Esophagus (tissue), 2 donors: ENCODE data around the gene CCDC167. TPM values are rescaled to one million over a fixed set of nuclear protein-coding genes. Genes with fewer than 3 reads are reported as not detected.
A peak's percentile ranks its signal among the peaks of the same experiment; 100 is the strongest.
"Not testable (repeated sequence)": the region's sequence is repeated elsewhere in the genome, so short reads cannot be mapped to it uniquely, and the experiment has no call there.

Source experiments
- H3K27ac ChIP-seq, 2 donors: one replicate each; pipeline ENCODE4 v1.5.1; 2013; ENCODE audit warnings: low read depth in 2 of 2, mild to moderate bottlenecking in 2 of 2, inconsistent platforms in 1 of 2, low read length in 1 of 2, moderate library complexity in 1 of 2
- H3K27me3 ChIP-seq, 2 donors: one replicate each; pipeline ENCODE4 v1.6.1; 2013; ENCODE audit warnings: low read length in 2 of 2, control low read depth in 1 of 2, mild to moderate bottlenecking in 1 of 2; ENCODE audit not compliant: insufficient read depth in 2 of 2, control insufficient read depth in 1 of 2
- H3K36me3 ChIP-seq, 2 donors: one replicate each; pipeline ENCODE4 v1.6.1; 2013; ENCODE audit warnings: low read length in 1 of 2; ENCODE audit not compliant: control insufficient read depth in 2 of 2, insufficient read depth in 2 of 2
- H3K4me1 ChIP-seq, 2 donors: one replicate each; pipeline ENCODE4 v1.6.1; 2013; ENCODE audit warnings: low read length in 1 of 2; ENCODE audit not compliant: control insufficient read depth in 2 of 2, insufficient read depth in 2 of 2
- H3K4me3 ChIP-seq, 2 donors: one replicate each; pipeline ENCODE4 v1.5.1; 2013; ENCODE audit warnings: low read length in 2 of 2, mild to moderate bottlenecking in 2 of 2, low read depth in 1 of 2, moderate library complexity in 1 of 2
- H3K9me3 ChIP-seq, 2 donors: one replicate each; pipeline ENCODE4 v1.6.1; 2013; ENCODE audit warnings: mild to moderate bottlenecking in 2 of 2, low read depth in 1 of 2, low read length in 1 of 2, moderate library complexity in 1 of 2; ENCODE audit not compliant: control insufficient read depth in 2 of 2, insufficient read depth in 1 of 2
- WGBS, 2 donors: extraction: QIAGEN DNeasy Blood & Tissue Kit; methylation state at CpG; one replicate each; pipeline ENCODE4 v1.1.7; 2013; 5-methylcytosine and 5-hydroxymethylcytosine counted together
- polyA plus RNA-seq, 2 donors: library from polyadenylated mRNA; stranded (reverse); fragments of 200-250 nt; gene quantifications; one replicate each; pipeline ENCODE4 v1.2.3, GENCODE V29; 2013
- donor health status: healthy with polysubstance abuse.
- donor health status: Bipolar disorder and iron deficiency.

CCDC167 gene
- polyA plus RNA-seq, 2 donors, result 24.1 to 44.6 TPM

- H3K4me3 ChIP-seq, result no peak overlapping the region
- no peaks in the 10 kb centered on the region for H3K9me3 ChIP-seq
- no peak overlapping the region for H3K27ac ChIP-seq
- H3K27me3 ChIP-seq, result no peaks in the 10 kb centered on the region
- H3K4me1 ChIP-seq, result no peaks in the 10 kb centered on the region
- WGBS, 2 donors, result 80 to 83% methylated on average over 2 of the region's 2 CpGs
- peaks cover 17 to 25% of the 10 kb centered on the region in 2 donors for H3K36me3 ChIP-seq
Measured at GRCh38 chr6:37460805-37461204, 38.9 kb downstream of the CCDC167 start.

- Histone ChIP-seq H3K4me1 (no peaks in the 10 kb centered on the region), H3K4me3 (no peak overlapping the region), H3K9me3 (no peaks in the 10 kb centered on the region), H3K36me3 (peaks cover 17 to 26% of the 10 kb centered on the region in 2 donors), H3K27ac (no peak overlapping the region), H3K27me3 (no peaks in the 10 kb centered on the region)
- 93 to 94% methylated on average over 5 of the region's 5 CpGs for WGBS, 2 donors
Measured at GRCh38 chr6:37459981-37460800, 39.5 kb downstream of the CCDC167 start.

- Histone ChIP-seq H3K4me1 (no peaks in the 10 kb centered on the region), H3K27ac (no peak overlapping the region), H3K27me3 (no peaks in the 10 kb centered on the region), H3K9me3 (no peaks in the 10 kb centered on the region), H3K36me3 (peaks cover 6 to 21% of the 10 kb centered on the region in 2 donors), H3K4me3 (no peak overlapping the region)
- WGBS, 2 donors, result 42 to 58% methylated on average over 6 of the region's 6 CpGs
Measured at GRCh38 chr6:37456816-37457560, 42.7 kb downstream of the CCDC167 start.

- Histone ChIP-seq H3K9me3 (no peaks in the 10 kb centered on the region), H3K27me3 (no peaks in the 10 kb centered on the region), H3K27ac (no peak overlapping the region), H3K4me1 (no peaks in the 10 kb centered on the region), H3K36me3 (peaks cover 7 to 26% of the 10 kb centered on the region in 2 donors), H3K4me3 (no peak overlapping the region)
- 64 to 77% methylated on average over 6 of the region's 6 CpGs for WGBS, 2 donors
Measured at GRCh38 chr6:37456126-37456525, 43.6 kb downstream of the CCDC167 start.

- peaks cover 9 to 19% of the 10 kb centered on the region in 2 donors for H3K36me3 ChIP-seq
- no peaks in the 10 kb centered on the region for H3K4me1 ChIP-seq
- 83 to 86% methylated on average over 8 of the region's 8 CpGs for WGBS, 2 donors
- no peak overlapping the region for H3K4me3 ChIP-seq
- H3K9me3 ChIP-seq, result no peaks in the 10 kb centered on the region
- H3K27ac ChIP-seq, result no peak overlapping the region
- no peaks in the 10 kb centered on the region for H3K27me3 ChIP-seq
Measured at GRCh38 chr6:37454420-37455140, 45.1 kb downstream of the CCDC167 start.

GRCh38 chr6:37452522-37452921 is 47.2 kb downstream of the CCDC167 start:
- H3K4me1 ChIP-seq, result no peaks in the 10 kb centered on the region
- H3K27me3 ChIP-seq, result no peaks in the 10 kb centered on the region
- peaks cover 9 to 19% of the 10 kb centered on the region in 2 donors for H3K36me3 ChIP-seq
- 86 to 96% methylated on average over 3 of the region's 3 CpGs for whole genome bisulfite sequencing, 2 donors
- H3K27ac ChIP-seq, result no peak overlapping the region
- H3K4me3 ChIP-seq, result no peak overlapping the region
- H3K9me3 ChIP-seq, result no peaks in the 10 kb centered on the region

- 43 to 61% methylated on average over 2 of the region's 2 CpGs for WGBS, 2 donors
- H3K36me3 ChIP-seq, result peaks cover 10 to 24% of the 10 kb centered on the region in 2 donors
Measured at GRCh38 chr6:37451441-37452193, 48.1 kb downstream of the CCDC167 start.

GRCh38 chr6:37449984-37450383 is 49.7 kb downstream of the CCDC167 start:
- no peaks in the 10 kb centered on the region for H3K4me1 ChIP-seq
- H3K27me3 ChIP-seq, result no peaks in the 10 kb centered on the region
- 81 to 90% methylated on average over 4 of the region's 4 CpGs for WGBS, 2 donors
- H3K27ac ChIP-seq, result no peak overlapping the region
- no peak overlapping the region for H3K4me3 ChIP-seq
- peaks cover 17 to 22% of the 10 kb centered on the region in 2 donors for H3K36me3 ChIP-seq
- H3K9me3 ChIP-seq, result no peaks in the 10 kb centered on the region

More at GRCh38 chr6:37451441-37452193, 48.1 kb downstream of the CCDC167 start:
- H3K27me3 ChIP-seq, result no peaks in the 10 kb centered on the region
- no peaks in the 10 kb centered on the region for H3K9me3 ChIP-seq
- H3K4me3 ChIP-seq, result no peak overlapping the region
- no peaks in the 10 kb centered on the region for H3K4me1 ChIP-seq
- no peak overlapping the region for H3K27ac ChIP-seq

GRCh38 chr6:37443216-37443542 is 56.5 kb downstream of the CCDC167 start:
- H3K4me1 ChIP-seq, H3K9me3 ChIP-seq, H3K36me3 ChIP-seq, H3K27me3 ChIP-seq, H3K27ac ChIP-seq: not testable (repeated sequence)
- peak overlapping the region in 1 of 2 donors; percentile 8 for H3K4me3 ChIP-seq
- WGBS, 2 donors, result 73 to 83% methylated on average over 5 of the region's 5 CpGs
